ENCODE data around the gene NDRG3.

Gene NDRG3

GRCh38 chr20:36606158-36607066 is 139.5 kb downstream of the NDRG3 start:
- peak; percentile 46 for DNase-seq (ENCODE audit: low read depth)

DNA sequence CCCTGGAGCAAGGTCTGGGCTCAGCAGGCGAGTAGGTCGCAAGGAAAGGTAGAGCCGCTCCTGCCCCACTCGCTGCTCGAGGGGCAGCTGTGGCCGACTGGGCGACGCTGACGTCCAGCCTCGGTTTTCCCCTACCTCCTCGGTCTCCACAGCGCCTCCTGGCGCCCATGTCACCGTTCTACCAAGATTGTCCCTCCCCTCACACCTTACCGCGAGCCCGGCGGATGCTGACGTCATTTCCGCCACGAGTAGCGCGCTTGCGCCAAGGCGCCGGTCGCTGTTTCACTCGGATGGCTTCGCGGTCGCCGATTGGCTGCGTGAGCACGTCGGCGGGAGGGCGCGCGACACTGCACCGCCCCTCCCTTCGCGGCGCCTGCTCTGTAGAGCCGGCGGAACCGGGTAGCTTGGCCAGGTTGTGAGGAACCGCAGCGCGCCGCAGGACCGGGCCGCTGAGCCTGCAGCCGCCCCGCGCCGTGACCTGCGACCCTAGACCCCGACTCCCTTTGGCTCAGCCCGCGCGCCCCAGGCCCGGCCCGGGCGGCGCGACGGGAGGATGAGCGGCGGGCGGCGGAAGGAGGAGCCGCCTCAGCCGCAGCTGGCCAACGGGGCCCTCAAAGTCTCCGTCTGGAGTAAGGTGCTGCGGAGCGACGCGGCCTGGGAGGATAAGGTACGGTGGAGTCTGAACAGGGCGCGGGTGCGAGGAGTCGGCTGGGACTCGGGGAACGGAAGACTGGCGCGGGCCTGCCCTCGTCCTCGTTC is 140.3 kb downstream of the NDRG3 start, which contains the start of gene RAB5IF:
Gene RAB5IF, plus strand, starts transcription at position 381 of the 759 bp plus-strand sequence. Its CDS starts 173 bp downstream, at position 554.
- peak; percentile 98 for DNase-seq (ENCODE audit: low read depth)

- DNase-seq (ENCODE audit: low read depth) = peak; percentile 32
Measured at GRCh38 chr20:36604952-36605398, 140.9 kb downstream of the NDRG3 start.
